OCI-LY3 (cell line): ENCODE results near the gene F11R.

ENCODE experiments used
- H2AFZ ChIP-seq: fragments of 200-600, 300-600 bp; shearing (Covaris generic); 2 replicates; pipeline ENCODE4 v1.6.0; 2014; ENCODE audit warnings: antibody characterized with exemption, low read depth, low read length
- H3K27ac ChIP-seq: fragments of 200-600, 300-600 bp; sonication (generic); 2 replicates; pipeline ENCODE4 v1.5.1; 2014; ENCODE audit warnings: mild to moderate bottlenecking, low read length, moderate library complexity, mixed read lengths
- H3K27me3 ChIP-seq: fragments of 200-600, 300-600 bp; sonication (generic); 2 replicates; pipeline ENCODE4 v1.6.1; 2014; ENCODE audit warnings: low read depth, low read length, mixed read lengths
- H3K36me3 ChIP-seq: fragments of 200-600, 300-600 bp; sonication (generic); replicated peaks from 2 replicates; pipeline ENCODE3; 2014; ENCODE audit warnings: low read depth, low read length, mixed read lengths
- H3K4me1 ChIP-seq: fragments of 300-600, 200-600 bp; sonication (generic); 2 replicates; pipeline ENCODE4 v1.6.1; 2014; ENCODE audit warnings: low read length, mixed read lengths
- H3K4me2 ChIP-seq: fragments of 200-600, 300-600 bp; sonication (generic); 2 replicates; pipeline ENCODE4 v1.6.1; 2014; ENCODE audit warnings: low read length, mixed read lengths
- H3K4me3 ChIP-seq: fragments of 300-600, 200-600 bp; sonication (generic); 2 replicates; pipeline ENCODE4 v1.5.1; 2014; ENCODE audit warnings: antibody characterized with exemption, mild to moderate bottlenecking, low read length, moderate library complexity
- H3K79me2 ChIP-seq: fragments of 300-600, 200-600 bp; shearing (Covaris generic); 2 replicates; pipeline ENCODE4 v1.6.1; 2014; ENCODE audit warnings: mild to moderate bottlenecking, low read length, mixed read lengths
- H3K9ac ChIP-seq: fragments of 300-600, 200-600 bp; shearing (Covaris generic); 2 replicates; pipeline ENCODE4 v1.6.0; 2014; ENCODE audit warnings: mild to moderate bottlenecking, low read length, moderate library complexity
- H3K9me3 ChIP-seq: fragments of 200-600, 300-600 bp; shearing (Covaris generic); 2 replicates; pipeline ENCODE4 v1.6.1; 2014; ENCODE audit warnings: low read length, mixed read lengths; ENCODE audit not compliant: insufficient read depth
- H4K20me1 ChIP-seq: fragments of 200-600, 300-600 bp; sonication (generic); 2 replicates; pipeline ENCODE4 v1.6.1; 2016; ENCODE audit warnings: low read length, mixed read lengths; ENCODE audit not compliant: insufficient read depth
- CTCF ChIP-seq: fragments of 200-600, 300-600 bp; sonication (generic); IDR thresholded peaks from 2 replicates; pipeline ENCODE4 v1.5.1; 2014; ENCODE audit warnings: antibody characterized with exemption, low read length, low read depth
- EZH2phosphoT487 ChIP-seq: fragments of 200-600 bp; shearing (Covaris generic); IDR thresholded peaks from 2 replicates; pipeline ENCODE4 v1.6.1; 2018; ENCODE audit warnings: antibody characterized with exemption, mixed run types, low read depth

F11R gene

GRCh38 chr1:161020509-161021164 is at the start of gene F11R:
Gene F11R (minus strand): TSS chr1:161021152. CDS start chr1:161021073, 79 bp downstream.
- Histone ChIP-seq H3K4me1 (peaks cover 16% of the 10 kb centered on the region), H2AFZ (peak within 1 kb of the TSS; percentile 93), H3K27ac (no peak within 1 kb of the TSS), H3K9me3 (no peaks in the 10 kb centered on the region), H3K4me3 (peak within 1 kb of the TSS; percentile 82), H3K4me2 (peak within 1 kb of the TSS; percentile 82), H4K20me1 (no peaks in the 10 kb centered on the region), H3K27me3 (peaks cover 26% of the 10 kb centered on the region), H3K36me3 (no peaks in the 10 kb centered on the region), H3K9ac (peak within 1 kb of the TSS; percentile 44), H3K79me2 (no peaks in the 10 kb centered on the region)
- no peak for TF ChIP-seq EZH2phosphoT487

GRCh38 chr1:161069731-161070270 is 48.8 kb upstream of the F11R start, which contains the start of gene ARHGAP30:
Gene ARHGAP30 (minus strand): TSS chr1:161069891. CDS start chr1:161069624, 267 bp downstream.
- peaks cover 23% of the 10 kb centered on the region for H4K20me1 ChIP-seq
- peaks cover 35% of the 10 kb centered on the region for H3K4me1 ChIP-seq
- H3K4me3 ChIP-seq, result peak within 1 kb of the TSS; percentile 90
- TF ChIP-seq CTCF (no peak), EZH2phosphoT487 (no peak)
- peak within 1 kb of the TSS; percentile 88 for H3K4me2 ChIP-seq
- 0 out of 2 replicates have a peak within 1 kb of the TSS, but pooled peaks have one; percentile 7 for H2AFZ ChIP-seq
- H3K27ac ChIP-seq, result peak within 1 kb of the TSS; percentile 89
- no peaks in the 10 kb centered on the region for H3K27me3 ChIP-seq
- H3K79me2 ChIP-seq, result peaks cover 47% of the 10 kb centered on the region
- H3K9ac ChIP-seq, result peak within 1 kb of the TSS; percentile 99
- peaks cover 19% of the 10 kb centered on the region for H3K36me3 ChIP-seq
- no peaks in the 10 kb centered on the region for H3K9me3 ChIP-seq

- H3K27ac ChIP-seq, result peak overlapping the region; percentile 89
- peak overlapping the region; percentile 90 for H3K4me3 ChIP-seq
- peak overlapping the region; percentile 88 for H3K4me2 ChIP-seq
- H3K27me3 ChIP-seq, result no peaks in the 10 kb centered on the region
- TF ChIP-seq EZH2phosphoT487 (no peak), CTCF (no peak)
- no peaks in the 10 kb centered on the region for H3K9me3 ChIP-seq
- peak overlapping the region; percentile 99 for H3K9ac ChIP-seq
- H3K79me2 ChIP-seq, result peaks cover 52% of the 10 kb centered on the region
- peaks cover 35% of the 10 kb centered on the region for H3K4me1 ChIP-seq
- H3K36me3 ChIP-seq, result peaks cover 19% of the 10 kb centered on the region
- H2AFZ ChIP-seq, result no peak overlapping the region
- peaks cover 26% of the 10 kb centered on the region for H4K20me1 ChIP-seq
These were observed 48.3 kb upstream of the F11R start for GRCh38 chr1:161069241-161069640.

GRCh38 chr1:161068306-161069234 is 47.6 kb upstream of the F11R start:
- H3K27ac ChIP-seq, result peak overlapping the region; percentile 89
- no peaks in the 10 kb centered on the region for H3K27me3 ChIP-seq
- H3K79me2 ChIP-seq, result peaks cover 58% of the 10 kb centered on the region
- H3K4me2 ChIP-seq, result peak overlapping the region; percentile 88
- no peaks in the 10 kb centered on the region for H3K9me3 ChIP-seq
- peaks cover 31% of the 10 kb centered on the region for H4K20me1 ChIP-seq
- peaks cover 19% of the 10 kb centered on the region for H3K36me3 ChIP-seq
- peak overlapping the region; percentile 90 for H3K4me3 ChIP-seq
- peaks cover 35% of the 10 kb centered on the region for H3K4me1 ChIP-seq
- peak overlapping the region; percentile 99 for H3K9ac ChIP-seq
- TF ChIP-seq CTCF (no peak), EZH2phosphoT487 (no peak)
- no peak overlapping the region for H2AFZ ChIP-seq
